Neural cell (in vitro differentiated cells): Measurements from ENCODE around the gene POLA2. TPM values are rescaled to one million over a fixed set of nuclear protein-coding genes. Genes with fewer than 3 reads are reported as not detected.

ENCODE experiments used
- H2AFZ ChIP-seq: fragments of 200-600, 300-800 bp; sonication (generic), shearing (Covaris generic); 2 replicates; pipeline ENCODE4 v1.6.0; 2014; ENCODE audit warnings: low read depth, mild to moderate bottlenecking, antibody characterized with exemption, low read length, moderate library complexity
- H3F3A ChIP-seq: fragments of 200-600 bp; shearing (Covaris generic); 2 replicates; pipeline ENCODE4 v1.6.1; 2016; ENCODE audit warnings: mild to moderate bottlenecking, moderate library complexity, mixed read lengths, antibody characterized with exemption, low read length; ENCODE audit not compliant: insufficient read depth, poor library complexity, severe bottlenecking
- H3K27ac ChIP-seq: fragments of 200-600, 300-800 bp; sonication (generic), shearing (Covaris generic); 2 replicates; pipeline ENCODE4 v1.5.1; 2014; ENCODE audit warnings: mild to moderate bottlenecking, low read length, moderate library complexity
- H3K27me3 ChIP-seq: fragments of 300-800, 200-600 bp; sonication (generic), shearing (Covaris generic); 2 replicates; pipeline ENCODE4 v1.6.0; 2014; ENCODE audit warnings: mild to moderate bottlenecking, low read depth, low read length, moderate library complexity; ENCODE audit not compliant: insufficient read depth
- H3K36me3 ChIP-seq: fragments of 300-800, 200-600 bp; sonication (generic), shearing (Covaris generic); 2 replicates; pipeline ENCODE4 v1.5.1; 2014; ENCODE audit warnings: mild to moderate bottlenecking, antibody characterized with exemption, low read length, moderate library complexity; ENCODE audit not compliant: insufficient read depth
- H3K4me2 ChIP-seq: fragments of 300-800, 200-600 bp; sonication (generic), shearing (Covaris generic); 2 replicates; pipeline ENCODE4 v1.6.0; 2014; ENCODE audit warnings: mild to moderate bottlenecking, low read length
- H3K4me3 ChIP-seq: fragments of 300-800, 200-600 bp; sonication (generic), shearing (Covaris generic); 2 replicates; pipeline ENCODE4 v1.5.1; 2014; ENCODE audit warnings: mild to moderate bottlenecking, low read length, moderate library complexity
- H3K79me2 ChIP-seq: fragments of 200-600 bp; shearing (Covaris generic); replicated peaks from 2 replicates; pipeline ENCODE4 v1.6.0; 2014; ENCODE audit warnings: mild to moderate bottlenecking, low read length, moderate library complexity; ENCODE audit not compliant: insufficient read depth
- H3K9ac ChIP-seq: fragments of 300-800, 200-600 bp; sonication (generic), shearing (Covaris generic); 2 replicates; pipeline ENCODE4 v1.6.1; 2016; ENCODE audit warnings: mild to moderate bottlenecking, low read length, mixed read lengths
- H3K9me2 ChIP-seq: fragments of 200-600 bp; shearing (Covaris generic); 2 replicates; pipeline ENCODE4 v1.6.1; 2016; ENCODE audit warnings: mild to moderate bottlenecking, low read length, mixed read lengths; ENCODE audit not compliant: insufficient read depth
- H3K9me3 ChIP-seq: fragments of 200-600, 300-800 bp; sonication (generic), shearing (Covaris generic); 2 replicates; pipeline ENCODE4 v1.6.1; 2016; ENCODE audit warnings: mild to moderate bottlenecking, mixed run types, low read length, moderate library complexity, mixed read lengths
- H4K20me1 ChIP-seq: fragments of 200-600 bp; shearing (Covaris generic); 2 replicates; pipeline ENCODE4 v1.6.1; 2016; ENCODE audit warnings: mild to moderate bottlenecking, mixed run types; ENCODE audit not compliant: insufficient read depth
- EP300 ChIP-seq: fragments of 450-650 bp; conservative IDR thresholded peaks from 2 replicates; pipeline ENCODE4 v1.6.1; 2014; ENCODE audit warnings: antibody characterized with exemption, mild to moderate bottlenecking, moderate library complexity; ENCODE audit not compliant: poor library complexity, severe bottlenecking
- EZH2 ChIP-seq: fragments of 200-600, 300-800 bp; shearing (Covaris generic), sonication (generic); IDR thresholded peaks from 2 replicates; pipeline ENCODE4 v1.6.1; 2014; ENCODE audit warnings: antibody characterized with exemption, low read length, borderline replicate concordance, mild to moderate bottlenecking; ENCODE audit not compliant: insufficient read depth, poor library complexity, severe bottlenecking
- MXI1 ChIP-seq: fragments of 450-650 bp; conservative IDR thresholded peaks from 2 replicates; pipeline ENCODE4 v1.6.1; 2014; ENCODE audit warnings: antibody characterized with exemption, mild to moderate bottlenecking; ENCODE audit not compliant: poor library complexity, severe bottlenecking
- POLR2AphosphoS5 ChIP-seq: IDR thresholded peaks from 2 replicates; pipeline ENCODE4 v1.6.1; 2012
- RAD21 ChIP-seq: fragments of 450-650 bp; conservative IDR thresholded peaks from 2 replicates; pipeline ENCODE4 v1.6.1; 2014; ENCODE audit warnings: antibody characterized with exemption, mild to moderate bottlenecking, moderate library complexity
- SMC3 ChIP-seq: fragments of 450-650 bp; conservative IDR thresholded peaks from 2 replicates; pipeline ENCODE4 v1.6.1; 2014; ENCODE audit warnings: antibody characterized with exemption, mild to moderate bottlenecking, moderate library complexity; ENCODE audit not compliant: poor library complexity
- TAF1 ChIP-seq: IDR thresholded peaks from 2 replicates; pipeline ENCODE4 v1.6.1; 2012; ENCODE audit warnings: low read depth
- polyA plus RNA-seq: library from polyadenylated mRNA; depleted of rRNA; stranded (reverse); fragments of >200 nt; gene quantifications from 2 replicates; pipeline ENCODE4 v1.2.3, GENCODE V29; 2014
- TF ChIP-seq, protein P1 (sequence below): fragments of 450-650 bp; IDR thresholded peaks from 2 replicates; pipeline ENCODE4 v1.5.1; 2014; ENCODE audit warnings: antibody characterized with exemption, mild to moderate bottlenecking, moderate library complexity; ENCODE audit not compliant: poor library complexity, severe bottlenecking
- TF ChIP-seq, protein P2 (sequence below): IDR thresholded peaks from 2 replicates; pipeline ENCODE4 v1.6.1; 2012; ENCODE audit warnings: borderline replicate concordance

Gene POLA2
- polyA plus RNA-seq, 1 donor from 2014 or later = 4.3 TPM

GRCh38 chr11:65251476-65251875 is 10.3 kb upstream of the POLA2 start:
- Histone ChIP-seq H3K9ac (no peak overlapping the region), H3K4me3 (no peak overlapping the region), H3K79me2 (no peaks in the 10 kb centered on the region), H3K27ac (no peak overlapping the region), H3K27me3 (no peaks in the 10 kb centered on the region), H4K20me1 (no peaks in the 10 kb centered on the region), H3K36me3 (no peaks in the 10 kb centered on the region), H3K9me3 (no peaks in the 10 kb centered on the region), H3F3A (no peaks in the 10 kb centered on the region), H3K9me2 (no peaks in the 10 kb centered on the region), H2AFZ (no peak overlapping the region), H3K4me2 (no peak overlapping the region)
- no peak for TF ChIP-seq MXI1
- TF ChIP-seq TAF1 = no peak
- no peak for TF ChIP-seq SMC3
- TF ChIP-seq, protein P1, sequence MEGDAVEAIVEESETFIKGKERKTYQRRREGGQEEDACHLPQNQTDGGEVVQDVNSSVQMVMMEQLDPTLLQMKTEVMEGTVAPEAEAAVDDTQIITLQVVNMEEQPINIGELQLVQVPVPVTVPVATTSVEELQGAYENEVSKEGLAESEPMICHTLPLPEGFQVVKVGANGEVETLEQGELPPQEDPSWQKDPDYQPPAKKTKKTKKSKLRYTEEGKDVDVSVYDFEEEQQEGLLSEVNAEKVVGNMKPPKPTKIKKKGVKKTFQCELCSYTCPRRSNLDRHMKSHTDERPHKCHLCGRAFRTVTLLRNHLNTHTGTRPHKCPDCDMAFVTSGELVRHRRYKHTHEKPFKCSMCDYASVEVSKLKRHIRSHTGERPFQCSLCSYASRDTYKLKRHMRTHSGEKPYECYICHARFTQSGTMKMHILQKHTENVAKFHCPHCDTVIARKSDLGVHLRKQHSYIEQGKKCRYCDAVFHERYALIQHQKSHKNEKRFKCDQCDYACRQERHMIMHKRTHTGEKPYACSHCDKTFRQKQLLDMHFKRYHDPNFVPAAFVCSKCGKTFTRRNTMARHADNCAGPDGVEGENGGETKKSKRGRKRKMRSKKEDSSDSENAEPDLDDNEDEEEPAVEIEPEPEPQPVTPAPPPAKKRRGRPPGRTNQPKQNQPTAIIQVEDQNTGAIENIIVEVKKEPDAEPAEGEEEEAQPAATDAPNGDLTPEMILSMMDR = no peak
- TF ChIP-seq EP300 = no peak

GRCh38 chr11:65254724-65255123 is 7.0 kb upstream of the POLA2 start:
- Histone ChIP-seq H3K4me3 (no peak overlapping the region), H3K9me3 (no peaks in the 10 kb centered on the region), H3K9me2 (no peaks in the 10 kb centered on the region), H3K36me3 (no peaks in the 10 kb centered on the region), H3K27me3 (no peaks in the 10 kb centered on the region), H2AFZ (no peak overlapping the region), H3K79me2 (no peaks in the 10 kb centered on the region), H3F3A (no peaks in the 10 kb centered on the region), H3K4me2 (no peak overlapping the region), H3K27ac (no peak overlapping the region), H3K9ac (no peak overlapping the region), H4K20me1 (no peaks in the 10 kb centered on the region)
- TF ChIP-seq RAD21 = no peak
- TF ChIP-seq EZH2 = no peak
- TF ChIP-seq SMC3 = no peak

GRCh38 chr11:65258988-65259387 is 2.8 kb upstream of the POLA2 start:
- Histone ChIP-seq H3K4me3 (no peak overlapping the region), H3K27me3 (no peaks in the 10 kb centered on the region), H3F3A (no peaks in the 10 kb centered on the region), H3K27ac (no peak overlapping the region), H4K20me1 (no peaks in the 10 kb centered on the region), H3K36me3 (no peaks in the 10 kb centered on the region), H2AFZ (no peak overlapping the region), H3K79me2 (peaks cover 10% of the 10 kb centered on the region), H3K9me2 (no peaks in the 10 kb centered on the region), H3K9me3 (no peaks in the 10 kb centered on the region), H3K4me2 (no peak overlapping the region), H3K9ac (no peak overlapping the region)
- no peak for TF ChIP-seq SMC3

- Histone ChIP-seq H2AFZ (no peak overlapping the region), H3K4me3 (no peak overlapping the region), H3K4me2 (no peak overlapping the region), H3K9me3 (no peaks in the 10 kb centered on the region), H4K20me1 (no peaks in the 10 kb centered on the region), H3K79me2 (peaks cover 10% of the 10 kb centered on the region), H3K9ac (no peak overlapping the region), H3F3A (no peaks in the 10 kb centered on the region), H3K36me3 (no peaks in the 10 kb centered on the region), H3K27ac (no peak overlapping the region), H3K9me2 (no peaks in the 10 kb centered on the region), H3K27me3 (no peaks in the 10 kb centered on the region)
- TF ChIP-seq TAF1 (no peak), MXI1 (no peak), EZH2 (no peak), SMC3 (no peak), RAD21 (no peak), POLR2AphosphoS5 (no peak), EP300 (no peak)
- TF ChIP-seq, protein P1 = no peak
- TF ChIP-seq, protein P2, sequence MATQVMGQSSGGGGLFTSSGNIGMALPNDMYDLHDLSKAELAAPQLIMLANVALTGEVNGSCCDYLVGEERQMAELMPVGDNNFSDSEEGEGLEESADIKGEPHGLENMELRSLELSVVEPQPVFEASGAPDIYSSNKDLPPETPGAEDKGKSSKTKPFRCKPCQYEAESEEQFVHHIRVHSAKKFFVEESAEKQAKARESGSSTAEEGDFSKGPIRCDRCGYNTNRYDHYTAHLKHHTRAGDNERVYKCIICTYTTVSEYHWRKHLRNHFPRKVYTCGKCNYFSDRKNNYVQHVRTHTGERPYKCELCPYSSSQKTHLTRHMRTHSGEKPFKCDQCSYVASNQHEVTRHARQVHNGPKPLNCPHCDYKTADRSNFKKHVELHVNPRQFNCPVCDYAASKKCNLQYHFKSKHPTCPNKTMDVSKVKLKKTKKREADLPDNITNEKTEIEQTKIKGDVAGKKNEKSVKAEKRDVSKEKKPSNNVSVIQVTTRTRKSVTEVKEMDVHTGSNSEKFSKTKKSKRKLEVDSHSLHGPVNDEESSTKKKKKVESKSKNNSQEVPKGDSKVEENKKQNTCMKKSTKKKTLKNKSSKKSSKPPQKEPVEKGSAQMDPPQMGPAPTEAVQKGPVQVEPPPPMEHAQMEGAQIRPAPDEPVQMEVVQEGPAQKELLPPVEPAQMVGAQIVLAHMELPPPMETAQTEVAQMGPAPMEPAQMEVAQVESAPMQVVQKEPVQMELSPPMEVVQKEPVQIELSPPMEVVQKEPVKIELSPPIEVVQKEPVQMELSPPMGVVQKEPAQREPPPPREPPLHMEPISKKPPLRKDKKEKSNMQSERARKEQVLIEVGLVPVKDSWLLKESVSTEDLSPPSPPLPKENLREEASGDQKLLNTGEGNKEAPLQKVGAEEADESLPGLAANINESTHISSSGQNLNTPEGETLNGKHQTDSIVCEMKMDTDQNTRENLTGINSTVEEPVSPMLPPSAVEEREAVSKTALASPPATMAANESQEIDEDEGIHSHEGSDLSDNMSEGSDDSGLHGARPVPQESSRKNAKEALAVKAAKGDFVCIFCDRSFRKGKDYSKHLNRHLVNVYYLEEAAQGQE = no peak
Observed at GRCh38 chr11:65260302-65260701, 1.5 kb upstream of the POLA2 start.
